Ectodermal cell (in vitro differentiated cells): ENCODE results near the gene GPR137B.
"Not testable (repeated sequence)": the region's sequence is repeated elsewhere in the genome, so short reads cannot be mapped to it uniquely, and the experiment has no call there.

Source experiments
- H3K27ac ChIP-seq: 2 replicates; pipeline ENCODE4 v1.7.0; 2013; ENCODE audit warnings: mild to moderate bottlenecking, low read depth, low read length; ENCODE audit not compliant: insufficient read depth, poor library complexity, severe bottlenecking
- H3K27me3 ChIP-seq: 2 replicates; pipeline ENCODE4 v1.7.0; 2013; ENCODE audit warnings: mild to moderate bottlenecking, low read length; ENCODE audit not compliant: insufficient read depth, control insufficient read depth, poor library complexity, severe bottlenecking
- H3K36me3 ChIP-seq: one replicate; pipeline ENCODE4 v1.7.0; 2013; ENCODE audit warnings: low read length; ENCODE audit not compliant: control insufficient read depth, insufficient read depth
- H3K4me1 ChIP-seq: one replicate; pipeline ENCODE4 v1.7.0; 2013; ENCODE audit warnings: low read length; ENCODE audit not compliant: control insufficient read depth, insufficient read depth
- H3K4me3 ChIP-seq: 2 replicates; pipeline ENCODE4 v1.7.0; 2013; ENCODE audit warnings: low read depth, low read length, control low read depth; ENCODE audit not compliant: insufficient read depth
- H3K9me3 ChIP-seq: 2 replicates; pipeline ENCODE4 v1.7.0; 2013; ENCODE audit warnings: mild to moderate bottlenecking, low read length, moderate library complexity; ENCODE audit not compliant: control insufficient read depth
- WGBS, 2 experiments: methylation state at CpG; one replicate each; pipeline ENCODE4 v1.1.7; 2013; ENCODE audit warnings: missing lambda C conversion rate in 2 of 2; 5-methylcytosine and 5-hydroxymethylcytosine counted together

GPR137B gene

DNA sequence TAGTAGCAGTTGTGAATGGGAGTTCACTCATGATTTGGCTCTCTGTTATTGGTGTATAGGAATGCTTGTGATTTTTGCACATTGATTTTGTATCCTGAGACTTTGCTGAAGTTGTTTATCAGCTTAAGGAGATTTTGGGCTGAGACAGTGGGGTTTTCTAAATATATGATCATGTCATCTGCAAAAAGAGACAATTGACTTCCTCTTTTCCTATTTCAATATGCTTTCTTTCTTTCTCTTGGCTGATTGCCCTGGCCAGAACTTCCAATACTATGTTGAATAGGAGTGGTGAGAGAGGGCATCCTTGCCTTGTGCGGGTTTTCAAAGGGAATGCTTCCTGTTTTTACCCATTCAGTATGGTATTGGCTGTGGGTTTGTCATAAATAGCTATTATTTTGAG lies 45.7 kb downstream of the GPR137B start:
- 80 to 96% methylated on average over 1 of the region's 1 CpG for WGBS, 2 experiments
- not testable (repeated sequence) for H3K27me3 ChIP-seq, H3K27ac ChIP-seq, H3K36me3 ChIP-seq, H3K4me1 ChIP-seq, H3K9me3 ChIP-seq, H3K4me3 ChIP-seq

DNA sequence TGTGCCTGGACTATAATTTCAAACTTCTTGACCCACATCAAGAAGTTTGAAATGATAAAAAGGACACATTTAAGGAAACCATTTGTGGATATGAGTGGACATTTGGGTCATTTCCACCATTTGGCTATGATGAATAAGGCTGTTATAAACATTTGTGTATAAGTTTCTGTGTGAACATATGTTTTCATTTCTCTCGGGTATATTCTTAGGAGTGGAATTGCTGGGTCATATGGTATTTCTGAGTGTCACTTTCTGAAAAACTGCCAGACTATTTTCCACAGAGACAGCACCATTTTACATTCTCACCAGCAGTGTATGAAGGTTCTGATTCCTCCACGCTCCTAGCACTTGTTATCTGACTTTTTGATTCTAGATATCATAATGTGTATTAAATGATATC lies 50.8 kb downstream of the GPR137B start:
- H3K27ac ChIP-seq, result no peak overlapping the region
- H3K36me3 ChIP-seq, result no peaks in the 10 kb centered on the region
- no peak overlapping the region for H3K4me3 ChIP-seq
- H3K9me3 ChIP-seq, result no peaks in the 10 kb centered on the region
- 85 to 93% methylated on average over 1 to 2 of the region's 2 CpGs for WGBS, 2 experiments
- H3K27me3 ChIP-seq, result no peaks in the 10 kb centered on the region
- H3K4me1 ChIP-seq, result no peaks in the 10 kb centered on the region

DNA sequence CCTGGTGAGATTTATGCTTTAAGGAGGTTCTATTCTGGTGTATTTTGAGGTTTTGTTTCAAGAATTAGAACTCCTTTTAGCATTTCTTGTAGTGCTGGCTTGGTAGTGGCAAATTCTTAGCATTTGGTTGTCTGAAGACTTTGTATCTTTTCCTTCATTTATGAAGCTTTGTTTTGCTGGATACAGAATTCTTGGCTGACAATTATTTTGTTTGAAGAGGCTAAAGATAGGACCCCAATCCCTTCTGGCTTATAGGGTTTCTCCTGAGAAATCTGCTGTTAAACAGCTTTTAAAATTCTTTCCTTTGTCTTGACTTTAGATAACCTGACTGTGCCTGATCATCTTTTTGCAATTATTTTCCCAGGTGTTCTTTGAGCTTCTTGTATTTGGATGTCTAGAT lies 58.6 kb downstream of the GPR137B start:
- Histone ChIP-seq H3K9me3 (no peaks in the 10 kb centered on the region), H3K4me3 (no peak overlapping the region), H3K4me1 (no peaks in the 10 kb centered on the region), H3K36me3 (no peaks in the 10 kb centered on the region), H3K27me3 (no peaks in the 10 kb centered on the region), H3K27ac (no peak overlapping the region)

DNA sequence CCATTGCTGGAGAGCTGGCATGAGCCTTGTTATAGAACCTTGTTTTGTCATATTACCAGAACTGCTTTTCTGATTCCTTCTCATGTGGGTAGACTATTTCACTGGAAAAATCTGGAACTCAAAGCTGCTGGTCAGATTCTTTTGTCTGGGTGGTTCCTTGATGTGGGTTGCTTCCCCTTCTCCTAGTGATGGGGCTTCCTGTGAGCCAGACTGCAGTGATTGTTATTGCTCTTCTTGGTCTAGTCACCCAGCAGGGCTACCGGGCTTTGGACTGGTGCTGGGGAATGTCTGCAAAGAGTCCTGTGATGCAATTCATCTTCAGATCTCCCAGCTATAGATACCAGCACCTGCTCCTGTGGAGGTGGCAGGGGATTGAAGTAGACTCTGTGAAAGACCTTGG lies 59.4 kb downstream of the GPR137B start:
- H3K9me3 ChIP-seq, result no peaks in the 10 kb centered on the region
- H3K4me1 ChIP-seq, result no peaks in the 10 kb centered on the region
- no peaks in the 10 kb centered on the region for H3K27me3 ChIP-seq
- H3K36me3 ChIP-seq, result no peaks in the 10 kb centered on the region
- H3K4me3 ChIP-seq, result no peak overlapping the region
- no peak overlapping the region for H3K27ac ChIP-seq
- 90 to 100% methylated on average over 1 of the region's 1 CpG for WGBS, 2 experiments

DNA sequence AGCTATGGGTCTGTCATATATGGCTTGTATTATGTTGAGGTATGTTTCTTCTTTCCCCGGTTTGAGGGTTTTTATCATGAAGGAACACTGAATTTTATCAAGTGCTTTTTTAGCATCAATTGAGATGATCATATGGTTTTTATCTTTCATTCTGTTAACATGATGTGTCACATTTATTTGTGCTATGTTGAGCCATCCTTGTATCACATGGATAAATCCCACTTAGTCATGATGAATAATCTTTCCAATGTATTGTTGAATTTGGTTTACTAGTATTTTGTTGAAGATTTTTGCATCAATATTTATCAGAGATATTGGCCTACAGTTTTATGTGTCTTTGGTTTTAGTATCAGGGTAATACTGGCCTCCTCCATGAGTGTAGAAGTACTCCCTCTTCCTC lies 61.7 kb downstream of the GPR137B start:
- Histone ChIP-seq H3K27me3 (no peaks in the 10 kb centered on the region), H3K4me1 (peaks cover 5% of the 10 kb centered on the region), H3K27ac (no peak overlapping the region), H3K4me3 (no peak overlapping the region), H3K9me3 (no peaks in the 10 kb centered on the region), H3K36me3 (no peaks in the 10 kb centered on the region)
- WGBS, 2 experiments, result 83 to 100% methylated on average over 1 of the region's 1 CpG

DNA sequence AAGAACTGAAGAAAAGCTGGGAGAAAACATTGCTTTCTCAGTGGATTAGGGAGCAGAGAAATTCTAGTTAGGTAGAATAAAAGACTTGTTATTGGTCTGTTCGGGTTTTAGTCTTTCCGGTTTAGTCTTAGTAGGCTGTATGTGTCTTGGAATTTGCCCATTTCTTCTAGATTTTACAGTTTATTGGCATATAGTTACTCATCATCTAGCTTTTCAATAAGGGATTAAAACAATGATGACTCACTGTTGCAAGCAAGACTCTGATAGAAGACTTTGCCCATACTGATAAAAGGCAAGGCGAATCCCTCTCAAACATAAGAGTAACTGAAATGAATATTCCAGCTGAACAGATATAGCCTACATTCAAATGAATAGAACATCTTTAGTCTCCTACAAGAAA lies 62.3 kb downstream of the GPR137B start:
- Histone ChIP-seq H3K9me3 (no peaks in the 10 kb centered on the region), H3K4me3 (no peak overlapping the region), H3K27ac (no peak overlapping the region), H3K27me3 (no peaks in the 10 kb centered on the region), H3K36me3 (no peaks in the 10 kb centered on the region), H3K4me1 (peaks cover 5% of the 10 kb centered on the region)
- 89 to 91% methylated on average over 3 of the region's 3 CpGs for WGBS, 2 experiments

DNA sequence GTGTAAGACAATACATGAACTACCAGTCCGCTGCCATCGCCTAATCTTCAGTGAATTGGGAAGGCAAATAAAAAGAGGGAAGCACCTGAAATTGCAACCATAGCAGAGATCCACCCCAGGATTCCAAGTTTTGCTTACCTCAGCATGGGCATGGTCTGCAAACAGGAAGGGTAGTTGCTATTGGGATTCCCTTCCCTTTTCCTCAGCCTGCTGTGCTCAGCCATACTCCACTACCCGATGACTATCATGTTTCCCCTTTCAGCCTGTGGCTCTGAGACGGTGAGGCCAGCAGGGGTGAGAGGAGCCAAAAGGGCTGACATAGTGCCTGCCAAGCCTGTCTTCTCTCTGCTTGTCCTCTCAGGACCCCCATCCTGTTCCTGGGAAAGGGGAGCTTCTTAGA lies 64.2 kb downstream of the GPR137B start:
- 42 to 50% methylated on average over 4 of the region's 4 CpGs for WGBS, 2 experiments
- Histone ChIP-seq H3K27me3 (no peaks in the 10 kb centered on the region), H3K9me3 (no peaks in the 10 kb centered on the region), H3K27ac (no peak overlapping the region), H3K4me1 (peaks cover 5% of the 10 kb centered on the region), H3K36me3 (no peaks in the 10 kb centered on the region), H3K4me3 (no peak overlapping the region)

DNA sequence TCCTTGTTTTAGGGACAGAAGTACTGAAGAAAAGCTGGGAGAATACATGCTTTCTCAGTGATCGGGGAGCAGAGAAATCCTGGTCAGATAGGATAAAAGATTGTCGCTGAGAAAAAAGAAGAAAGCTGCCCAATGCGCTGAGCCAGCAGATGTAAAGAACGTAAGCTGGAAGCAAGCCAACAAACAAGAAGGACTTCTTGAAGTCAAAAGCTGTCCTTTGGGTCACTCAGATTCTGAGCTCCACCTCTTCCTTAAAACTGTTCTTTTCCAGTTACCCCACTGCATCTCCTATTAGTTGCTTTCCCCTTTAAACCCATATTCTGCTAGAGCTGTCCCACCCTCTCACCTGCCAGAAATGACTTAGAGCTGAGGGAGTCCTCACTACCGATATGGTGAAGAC lies 64.8 kb downstream of the GPR137B start:
- 79 to 88% methylated on average over 4 to 5 of the region's 5 CpGs for WGBS, 2 experiments
- no peaks in the 10 kb centered on the region for H3K36me3 ChIP-seq
- peak overlapping the region; percentile 53 for H3K27ac ChIP-seq
- H3K4me3 ChIP-seq, result no peak overlapping the region
- no peaks in the 10 kb centered on the region for H3K9me3 ChIP-seq
- peaks cover 5% of the 10 kb centered on the region for H3K4me1 ChIP-seq
- H3K27me3 ChIP-seq, result no peaks in the 10 kb centered on the region

DNA sequence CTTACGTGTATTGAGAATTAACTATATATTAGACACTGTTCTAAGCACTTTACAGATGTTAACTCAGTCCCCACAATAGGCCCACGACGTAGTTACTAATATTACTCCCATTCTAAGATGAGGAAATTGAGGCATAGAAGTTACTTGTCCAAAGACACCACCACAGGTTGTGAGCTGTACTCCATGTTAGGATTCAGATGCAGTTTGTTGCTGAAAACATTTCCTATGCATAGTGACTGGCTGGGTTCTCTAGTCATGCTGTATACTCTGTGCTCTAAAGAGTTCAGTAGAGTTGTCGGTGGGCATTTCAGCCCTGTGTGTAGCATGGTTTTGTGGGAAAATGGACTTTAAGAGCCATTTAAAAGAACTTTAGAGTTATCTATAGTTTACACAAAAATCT lies 65.2 kb downstream of the GPR137B start:
- Histone ChIP-seq H3K36me3 (no peaks in the 10 kb centered on the region), H3K9me3 (no peaks in the 10 kb centered on the region), H3K27ac (no peak overlapping the region), H3K27me3 (no peaks in the 10 kb centered on the region), H3K4me1 (peaks cover 5% of the 10 kb centered on the region), H3K4me3 (no peak overlapping the region)
- WGBS, 2 experiments, result 89 to 96% methylated on average over 4 of the region's 4 CpGs

DNA sequence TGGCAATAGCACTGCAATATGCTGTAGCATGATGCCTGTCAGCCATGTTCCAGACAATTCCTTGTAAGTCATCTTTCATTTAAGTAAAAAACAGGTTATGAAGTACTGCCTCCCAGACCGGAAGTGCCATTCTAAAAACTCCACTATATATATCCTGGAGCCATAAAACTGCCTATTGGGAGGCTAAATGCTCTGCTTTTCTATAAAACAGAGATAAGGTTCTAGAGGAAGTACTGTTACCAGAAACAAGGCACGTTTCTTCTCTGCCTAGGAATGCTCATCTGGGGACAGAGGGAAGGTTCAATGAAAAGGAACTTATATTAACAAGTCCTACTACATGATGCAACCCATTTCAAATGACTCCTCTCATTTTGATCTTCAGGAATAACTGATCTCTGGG lies 66.8 kb downstream of the GPR137B start:
- Histone ChIP-seq H3K36me3 (no peaks in the 10 kb centered on the region), H3K4me3 (no peak overlapping the region), H3K27ac (no peak overlapping the region), H3K27me3 (no peaks in the 10 kb centered on the region), H3K4me1 (peaks cover 5% of the 10 kb centered on the region), H3K9me3 (no peaks in the 10 kb centered on the region)
- 95 to 98% methylated on average over 2 of the region's 2 CpGs for WGBS, 2 experiments

DNA sequence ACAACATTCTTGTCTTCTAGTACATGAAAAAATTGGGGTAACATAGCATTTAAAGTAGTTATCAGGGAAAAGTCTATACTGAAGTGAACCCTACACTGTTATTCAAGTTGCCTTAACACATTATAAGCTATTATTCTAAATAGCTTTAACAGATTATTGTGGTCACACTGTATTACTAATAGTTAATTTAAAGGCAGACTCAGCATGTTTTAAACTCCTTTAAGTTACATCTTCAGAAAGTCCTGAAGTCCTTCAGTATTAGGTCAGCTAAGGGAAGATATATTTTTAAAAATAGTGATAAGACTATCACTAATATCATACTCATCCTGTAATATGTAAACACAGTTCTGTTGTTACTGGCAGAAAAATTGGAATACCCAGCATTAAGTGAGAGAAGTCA lies 67.4 kb downstream of the GPR137B start:
- Histone ChIP-seq H3K4me1 (peaks cover 5% of the 10 kb centered on the region), H3K4me3 (no peak overlapping the region), H3K36me3 (no peaks in the 10 kb centered on the region), H3K27ac (no peak overlapping the region), H3K27me3 (no peaks in the 10 kb centered on the region), H3K9me3 (no peaks in the 10 kb centered on the region)
